Measurements from ENCODE around the gene RER1.

Gene RER1

GRCh38 chr1:2445823-2446215 lies 54.2 kb downstream of the RER1 start:
- DNase-seq (ENCODE audit: low spot score) = no peak

GRCh38 chr1:2446394-2446793 lies 54.8 kb downstream of the RER1 start:
- peak; percentile 64 for DNase-seq (ENCODE audit: low spot score)

DNA sequence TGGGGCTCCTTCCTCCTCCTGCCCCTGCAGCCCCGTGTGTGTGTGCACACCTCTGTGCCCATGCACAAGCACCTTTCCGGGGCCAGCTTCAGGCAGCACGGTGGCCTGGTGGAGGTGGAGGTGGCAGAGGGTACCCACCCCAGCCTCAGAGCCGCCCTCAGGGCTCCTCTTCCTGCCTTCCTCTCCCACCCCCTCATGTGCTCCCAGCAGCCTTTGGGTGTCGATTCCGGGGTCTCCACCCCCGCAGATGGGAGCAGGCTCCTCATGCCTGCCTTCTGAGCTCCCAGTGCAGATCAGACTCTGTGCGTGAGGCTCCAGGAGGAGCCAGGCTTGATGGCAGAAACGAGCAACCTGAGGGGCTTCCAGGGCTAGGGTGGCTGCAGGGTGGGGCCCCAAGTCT lies 55.2 kb downstream of the RER1 start:
- DNase-seq (ENCODE audit: low spot score) = peak; percentile 80

DNA sequence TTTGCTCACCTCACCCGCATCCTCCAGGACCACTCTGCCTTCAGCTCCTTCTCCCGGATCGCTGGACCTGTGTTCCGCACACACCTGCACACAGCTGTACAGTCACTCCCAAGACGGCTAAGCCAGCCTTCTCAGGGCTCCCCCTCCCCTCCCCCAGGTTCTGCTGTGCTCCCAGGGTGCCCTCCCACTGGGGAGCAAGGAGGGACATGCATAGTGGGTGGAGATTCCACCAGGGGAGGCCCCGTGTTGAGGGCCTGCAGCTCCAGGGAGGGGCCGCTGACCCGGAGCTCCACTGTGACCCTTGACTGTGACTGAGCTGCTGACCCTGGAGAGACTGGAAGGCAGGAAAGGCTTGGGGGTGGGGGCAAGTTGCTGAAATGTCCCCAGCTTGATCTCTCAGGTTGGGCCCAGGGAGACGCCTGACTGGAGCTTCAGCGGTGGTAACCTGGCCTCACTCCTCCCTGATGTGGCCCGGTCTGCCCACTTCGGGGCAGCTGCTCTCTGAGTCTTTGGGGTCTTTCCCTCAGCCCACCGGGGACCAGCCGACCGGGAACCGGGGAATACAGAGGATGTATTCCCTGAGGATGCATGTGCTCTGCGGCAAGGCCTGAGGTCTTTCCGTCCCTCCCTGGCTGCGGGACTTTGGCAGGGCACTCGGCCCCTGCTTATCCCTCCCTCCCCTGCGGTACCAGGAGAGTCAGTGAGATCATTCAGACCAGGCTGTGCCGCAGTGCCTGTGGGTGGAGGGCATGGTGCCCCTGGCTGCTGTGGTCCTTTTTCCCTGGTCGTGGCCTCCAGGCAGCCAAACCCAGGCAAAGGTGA lies 55.8 kb downstream of the RER1 start:
- no peak for DNase-seq (ENCODE audit: low spot score)

- DNase-seq (ENCODE audit: low spot score) = no peak
Measured at GRCh38 chr1:2448098-2448445, 56.4 kb downstream of the RER1 start.

DNA sequence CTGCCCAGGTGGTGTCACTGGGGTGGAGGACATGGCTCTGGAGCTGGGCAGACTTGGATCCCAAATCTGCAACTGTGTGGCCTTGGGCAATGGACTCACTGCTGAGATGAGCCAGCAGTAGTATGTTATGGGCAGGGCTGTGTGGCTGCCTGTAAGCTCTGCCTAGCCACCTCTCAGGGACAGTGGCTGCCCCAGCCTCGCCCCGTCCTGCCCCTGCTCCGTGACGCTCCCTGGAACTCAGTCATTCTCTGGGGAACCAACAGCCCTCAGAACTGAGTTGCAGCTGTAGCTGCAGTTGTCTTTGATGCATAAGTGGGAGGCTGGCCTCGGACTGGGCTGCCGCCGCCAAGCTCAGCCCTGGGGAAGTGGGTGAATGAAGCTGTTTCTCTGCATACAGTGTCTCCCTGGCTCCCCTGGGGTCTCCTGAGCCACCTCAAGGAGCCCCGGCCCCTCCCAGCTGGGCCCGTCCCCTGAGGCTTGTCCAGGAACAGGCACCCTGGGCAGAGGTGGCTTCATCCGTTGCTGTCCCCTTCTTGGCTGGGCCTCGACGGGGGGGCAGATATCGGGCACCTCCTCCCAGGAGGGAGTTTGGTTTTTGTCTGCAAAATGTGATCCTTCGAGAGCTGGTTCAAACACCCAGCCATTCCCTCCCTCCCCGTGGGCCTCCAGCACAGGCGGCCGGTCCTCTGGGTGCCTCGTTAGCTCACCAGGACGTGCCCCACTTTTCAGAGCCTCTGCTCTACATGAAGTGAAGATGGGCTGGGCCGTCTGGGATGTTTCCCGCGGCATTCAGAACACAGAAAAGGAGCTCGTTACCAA lies 58.2 kb downstream of the RER1 start:
- no peak for DNase-seq (ENCODE audit: low spot score)

DNA sequence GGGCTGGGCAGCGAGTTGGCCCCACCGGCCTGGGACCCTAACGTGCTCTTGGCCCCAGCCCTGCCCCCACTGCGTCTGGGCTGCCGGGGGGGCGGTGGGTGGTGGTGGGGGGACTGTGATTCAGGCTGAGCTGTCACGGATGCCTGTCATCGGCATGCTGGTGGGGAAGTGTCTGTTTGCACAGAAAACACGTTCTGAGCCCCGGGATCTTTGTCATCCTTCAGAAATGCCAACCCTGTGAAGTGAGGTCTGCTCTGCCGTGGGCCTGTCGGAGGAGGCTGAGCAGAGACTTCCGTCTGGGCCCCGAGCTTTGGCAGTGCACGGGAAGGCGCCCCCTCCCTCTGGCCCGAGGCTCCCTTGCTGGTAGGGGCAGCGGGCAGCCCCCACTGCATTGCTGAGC lies 60.1 kb downstream of the RER1 start:
- DNase-seq (ENCODE audit: low spot score) = no peak

GRCh38 chr1:2452201-2452931 lies 60.7 kb downstream of the RER1 start:
- DNase-seq (ENCODE audit: low spot score) = peak; percentile 85

GRCh38 chr1:2452932-2453315 lies 61.3 kb downstream of the RER1 start:
- no peak for DNase-seq (ENCODE audit: low spot score)

- no peak for DNase-seq (ENCODE audit: low spot score)
Measured at GRCh38 chr1:2454227-2454626, 62.6 kb downstream of the RER1 start.

All from putamen (tissue), 1 donor.